Stimulated activated CD4-positive, alpha-beta T cell treated with anti-CD3 and anti-CD28 coated beads, TNF-alpha, amount 100 ng/mL, for 1 hour (primary cell): Measurements from ENCODE around the gene GALNT17.
"Not testable (repeated sequence)": the region's sequence is repeated elsewhere in the genome, so short reads cannot be mapped to it uniquely, and the experiment has no call there.

Experiments
- DNase-seq, 3 donors: peaks; one replicate each; pipeline ENCODE4 v3.0.0-alpha.2; 2020; ENCODE audit warnings: low read depth in 3 of 3, low spot score in 1 of 3

The GALNT17 gene

GRCh38 chr7:71235253-71235652 is 103.3 kb downstream of the GALNT17 start:
- no peak for DNase-seq

GRCh38 chr7:71236230-71237105 is 104.5 kb downstream of the GALNT17 start:
- DNase-seq: no peak

GRCh38 chr7:71237945-71238344 is 106.0 kb downstream of the GALNT17 start:
- no peak for DNase-seq

- no peak for DNase-seq
These were observed 106.8 kb downstream of the GALNT17 start for GRCh38 chr7:71238581-71239295.

- DNase-seq: no peak
These were observed 107.8 kb downstream of the GALNT17 start for GRCh38 chr7:71239586-71240268.

- no peak for DNase-seq
These were observed 111.9 kb downstream of the GALNT17 start for GRCh38 chr7:71243736-71244410.

- DNase-seq: no peak
These were observed 113.1 kb downstream of the GALNT17 start for GRCh38 chr7:71245038-71245437.

GRCh38 chr7:71251706-71252105 is 119.8 kb downstream of the GALNT17 start:
- DNase-seq: no peak

GRCh38 chr7:71254751-71255150 is 122.8 kb downstream of the GALNT17 start:
- no peak for DNase-seq

- DNase-seq: no peak
These were observed 123.7 kb downstream of the GALNT17 start for GRCh38 chr7:71255537-71256178.

- no peak for DNase-seq
These were observed 129.1 kb downstream of the GALNT17 start for GRCh38 chr7:71261066-71261465.

GRCh38 chr7:71262834-71263233 is 130.9 kb downstream of the GALNT17 start:
- not testable (repeated sequence) for DNase-seq

- DNase-seq: no peak
These were observed 132.1 kb downstream of the GALNT17 start for GRCh38 chr7:71264005-71264404.

GRCh38 chr7:71266912-71267311 is 135.0 kb downstream of the GALNT17 start:
- no peak for DNase-seq

- DNase-seq: no peak
These were observed 136.0 kb downstream of the GALNT17 start for GRCh38 chr7:71267734-71268469.

GRCh38 chr7:71270558-71270957 is 138.6 kb downstream of the GALNT17 start:
- DNase-seq: no peak

- DNase-seq: no peak
These were observed 139.3 kb downstream of the GALNT17 start for GRCh38 chr7:71271203-71271602.

GRCh38 chr7:71272509-71273490 is 140.9 kb downstream of the GALNT17 start:
- no peak for DNase-seq

- DNase-seq: no peak
These were observed 146.3 kb downstream of the GALNT17 start for GRCh38 chr7:71278257-71278656.
